ENCODE data around the gene CADM2.

- no peak for TF ChIP-seq CTCF (conservative IDR thresholded peaks at IDR 0.05; ENCODE audit: low read depth in 2 of 2)
- no peak for TF ChIP-seq NANOG (IDR thresholded peaks at IDR 0.05; ENCODE audit: borderline replicate concordance)
- no peak for TF ChIP-seq EZH2 (IDR thresholded peaks at IDR 0.05; ENCODE audit: low read depth, unreplicated experiment)
Measured at GRCh38 chr3:85077018-85077417, 118.2 kb downstream of the CADM2 start.
